ENCODE measurements around the gene FBXL4.

Gene FBXL4

DNA sequence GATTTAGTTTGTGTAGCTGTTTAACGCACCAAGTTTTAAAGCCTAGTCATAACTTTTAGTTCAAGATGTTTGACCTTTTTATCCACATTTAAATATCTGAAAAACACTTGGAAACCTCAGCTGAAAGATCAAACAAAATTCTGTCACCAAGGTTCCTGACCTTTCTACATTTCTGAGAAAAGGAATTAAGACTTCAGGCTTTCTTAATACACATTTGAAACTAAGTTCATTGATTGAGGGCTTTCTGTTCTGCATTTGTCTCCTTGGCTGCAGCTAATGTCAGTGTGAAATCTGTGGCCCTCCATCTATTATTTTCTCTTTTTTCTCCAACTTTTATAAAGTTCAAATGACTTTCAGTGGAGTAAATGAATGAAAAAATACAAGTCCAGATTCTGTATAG lies 22.7 kb upstream of the FBXL4 start:
- H3K27ac ChIP-seq (ENCODE audit: poor library complexity, severe bottlenecking), result no peak overlapping the region
- DNase-seq (ENCODE audit: low spot score), result no peak
- H3K9me3 ChIP-seq (ENCODE audit: severe bottlenecking), result no peaks in the 10 kb centered on the region
- no peaks in the 10 kb centered on the region for H3K4me1 ChIP-seq (ENCODE audit: insufficient read depth, poor library complexity, severe bottlenecking)
- no peak overlapping the region for H3K4me3 ChIP-seq (ENCODE audit: severe bottlenecking)
- TF ChIP-seq, protein P1, sequence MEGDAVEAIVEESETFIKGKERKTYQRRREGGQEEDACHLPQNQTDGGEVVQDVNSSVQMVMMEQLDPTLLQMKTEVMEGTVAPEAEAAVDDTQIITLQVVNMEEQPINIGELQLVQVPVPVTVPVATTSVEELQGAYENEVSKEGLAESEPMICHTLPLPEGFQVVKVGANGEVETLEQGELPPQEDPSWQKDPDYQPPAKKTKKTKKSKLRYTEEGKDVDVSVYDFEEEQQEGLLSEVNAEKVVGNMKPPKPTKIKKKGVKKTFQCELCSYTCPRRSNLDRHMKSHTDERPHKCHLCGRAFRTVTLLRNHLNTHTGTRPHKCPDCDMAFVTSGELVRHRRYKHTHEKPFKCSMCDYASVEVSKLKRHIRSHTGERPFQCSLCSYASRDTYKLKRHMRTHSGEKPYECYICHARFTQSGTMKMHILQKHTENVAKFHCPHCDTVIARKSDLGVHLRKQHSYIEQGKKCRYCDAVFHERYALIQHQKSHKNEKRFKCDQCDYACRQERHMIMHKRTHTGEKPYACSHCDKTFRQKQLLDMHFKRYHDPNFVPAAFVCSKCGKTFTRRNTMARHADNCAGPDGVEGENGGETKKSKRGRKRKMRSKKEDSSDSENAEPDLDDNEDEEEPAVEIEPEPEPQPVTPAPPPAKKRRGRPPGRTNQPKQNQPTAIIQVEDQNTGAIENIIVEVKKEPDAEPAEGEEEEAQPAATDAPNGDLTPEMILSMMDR (IDR thresholded peaks at IDR 0.05; ENCODE audit: poor library complexity, severe bottlenecking), result no peak
- ATAC-seq (ENCODE audit: low read depth), result no peak
- no peaks in the 10 kb centered on the region for H3K27me3 ChIP-seq (ENCODE audit: insufficient read depth, poor library complexity, severe bottlenecking)
- no peaks in the 10 kb centered on the region for H3K36me3 ChIP-seq (ENCODE audit: low read depth)

DNA sequence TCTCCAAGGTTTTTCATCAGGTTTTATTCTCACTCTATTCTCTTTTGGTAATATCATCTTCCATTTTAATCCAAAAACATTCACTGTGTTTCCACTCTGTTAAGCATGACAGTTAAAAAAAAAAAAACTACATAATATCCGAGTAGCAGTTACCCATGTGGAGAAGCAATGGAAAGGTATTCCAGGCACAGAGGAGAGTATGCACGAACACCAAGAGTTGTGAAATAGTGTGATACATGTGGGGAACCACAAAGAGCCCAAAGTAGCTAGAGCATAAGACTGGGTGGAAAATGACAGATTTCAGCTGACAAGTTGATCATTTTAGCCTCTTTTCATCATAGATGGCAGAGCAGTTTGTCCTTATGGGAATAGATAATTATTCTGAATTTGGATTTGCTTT lies 19.9 kb upstream of the FBXL4 start:
- TF ChIP-seq, protein P1 (IDR thresholded peaks at IDR 0.05; ENCODE audit: poor library complexity, severe bottlenecking), result no peak
- no peak for ATAC-seq (ENCODE audit: low read depth)
- no peak for DNase-seq (ENCODE audit: low spot score)
- Histone ChIP-seq H3K27me3 (ENCODE audit: insufficient read depth, poor library complexity, severe bottlenecking) (no peaks in the 10 kb centered on the region), H3K4me3 (ENCODE audit: severe bottlenecking) (no peak overlapping the region), H3K27ac (ENCODE audit: poor library complexity, severe bottlenecking) (no peak overlapping the region), H3K9me3 (ENCODE audit: severe bottlenecking) (no peaks in the 10 kb centered on the region), H3K4me1 (ENCODE audit: insufficient read depth, poor library complexity, severe bottlenecking) (no peaks in the 10 kb centered on the region), H3K36me3 (ENCODE audit: low read depth) (no peaks in the 10 kb centered on the region)

DNA sequence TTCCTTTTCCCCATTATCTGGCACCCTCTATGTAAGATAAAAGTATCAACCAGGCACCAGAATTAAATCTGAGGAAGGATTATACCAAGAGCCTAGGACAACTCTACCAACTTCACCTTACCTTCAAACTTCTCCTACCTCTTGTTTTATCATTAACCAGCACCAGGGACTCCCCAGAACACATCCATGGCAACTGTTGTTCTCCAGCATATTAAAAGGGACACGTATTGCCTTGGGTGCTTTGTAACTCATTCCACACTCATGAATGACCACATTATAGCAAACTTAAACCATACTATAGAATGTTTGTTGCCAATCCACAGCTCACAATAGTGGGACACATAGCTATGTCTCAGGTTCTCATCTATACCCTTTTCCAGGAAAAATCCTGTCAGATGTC lies 11.9 kb upstream of the FBXL4 start:
- DNase-seq (ENCODE audit: low spot score) (no peak), ATAC-seq (ENCODE audit: low read depth) (no peak)
- Histone ChIP-seq H3K4me1 (ENCODE audit: insufficient read depth, poor library complexity, severe bottlenecking) (no peaks in the 10 kb centered on the region), H3K27ac (ENCODE audit: poor library complexity, severe bottlenecking) (no peak overlapping the region), H3K36me3 (ENCODE audit: low read depth) (no peaks in the 10 kb centered on the region), H3K27me3 (ENCODE audit: insufficient read depth, poor library complexity, severe bottlenecking) (no peaks in the 10 kb centered on the region), H3K4me3 (ENCODE audit: severe bottlenecking) (no peak overlapping the region), H3K9me3 (ENCODE audit: severe bottlenecking) (no peaks in the 10 kb centered on the region)
- TF ChIP-seq, protein P1 (IDR thresholded peaks at IDR 0.05; ENCODE audit: poor library complexity, severe bottlenecking), result no peak

DNA sequence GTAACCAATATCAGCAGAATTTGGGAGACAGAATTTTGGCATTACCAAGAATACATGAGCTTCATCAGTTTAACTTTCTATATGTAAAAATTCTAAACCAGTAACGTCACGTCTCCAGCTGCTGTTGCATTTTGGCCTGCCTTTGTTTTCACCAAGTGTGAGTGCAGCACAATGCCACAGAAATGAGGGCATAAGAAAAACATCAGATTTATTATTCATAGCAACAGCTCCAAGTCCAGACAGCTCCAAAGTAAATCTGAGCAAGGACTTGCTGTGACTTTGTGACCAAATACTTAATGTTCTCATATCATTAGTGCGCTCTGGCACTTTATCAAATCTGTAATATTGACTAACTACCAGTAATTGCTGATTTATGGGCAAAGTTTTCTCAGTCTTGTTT lies 11.0 kb upstream of the FBXL4 start:
- no peak for DNase-seq (ENCODE audit: low spot score)
- no peak for ATAC-seq (ENCODE audit: low read depth)
- no peaks in the 10 kb centered on the region for H3K36me3 ChIP-seq (ENCODE audit: low read depth)
- H3K27me3 ChIP-seq (ENCODE audit: insufficient read depth, poor library complexity, severe bottlenecking), result no peaks in the 10 kb centered on the region
- TF ChIP-seq, protein P1 (IDR thresholded peaks at IDR 0.05; ENCODE audit: poor library complexity, severe bottlenecking), result no peak
- no peak overlapping the region for H3K27ac ChIP-seq (ENCODE audit: poor library complexity, severe bottlenecking)
- H3K4me1 ChIP-seq (ENCODE audit: insufficient read depth, poor library complexity, severe bottlenecking), result no peaks in the 10 kb centered on the region
- no peak overlapping the region for H3K4me3 ChIP-seq (ENCODE audit: severe bottlenecking)
- H3K9me3 ChIP-seq (ENCODE audit: severe bottlenecking), result no peaks in the 10 kb centered on the region

DNA sequence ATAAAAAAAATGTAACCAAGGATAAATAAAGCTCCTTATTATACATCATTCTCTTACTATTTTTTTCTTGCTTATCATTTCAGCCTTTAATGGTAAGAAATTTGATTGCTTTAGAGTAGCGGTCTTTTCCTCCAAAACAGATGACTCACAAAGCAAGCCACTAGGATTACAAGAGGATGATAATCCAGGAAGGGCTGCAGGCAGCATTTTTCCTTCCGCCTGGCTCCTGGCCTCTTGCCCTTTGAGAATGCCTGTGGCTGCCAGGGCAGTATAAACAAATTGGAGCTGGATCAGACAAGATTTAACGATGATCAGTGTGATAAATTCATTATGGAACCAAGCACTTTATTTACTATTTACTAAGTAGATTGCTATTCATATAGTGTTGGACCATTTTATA lies 9.7 kb upstream of the FBXL4 start:
- Histone ChIP-seq H3K27me3 (ENCODE audit: insufficient read depth, poor library complexity, severe bottlenecking) (no peaks in the 10 kb centered on the region), H3K4me3 (ENCODE audit: severe bottlenecking) (no peak overlapping the region), H3K36me3 (ENCODE audit: low read depth) (no peaks in the 10 kb centered on the region), H3K9me3 (ENCODE audit: severe bottlenecking) (no peaks in the 10 kb centered on the region), H3K27ac (ENCODE audit: poor library complexity, severe bottlenecking) (no peak overlapping the region), H3K4me1 (ENCODE audit: insufficient read depth, poor library complexity, severe bottlenecking) (no peaks in the 10 kb centered on the region)
- no peak for DNase-seq (ENCODE audit: low spot score)
- TF ChIP-seq, protein P1 (IDR thresholded peaks at IDR 0.05; ENCODE audit: poor library complexity, severe bottlenecking), result no peak
- peak; percentile 84 for ATAC-seq (ENCODE audit: low read depth)

Measured in RWPE2 (cell line).